Neural cell (in vitro differentiated cells): Measurements from ENCODE around the gene FIGNL2.

Experiments
- MXI1 ChIP-seq: fragments of 450-650 bp; conservative IDR thresholded peaks from 2 replicates; pipeline ENCODE4 v1.6.1; 2014; ENCODE audit warnings: antibody characterized with exemption, mild to moderate bottlenecking; ENCODE audit not compliant: poor library complexity, severe bottlenecking
- POLR2AphosphoS5 ChIP-seq: IDR thresholded peaks from 2 replicates; pipeline ENCODE4 v1.6.1; 2012
- TF ChIP-seq, protein P1 (sequence below): fragments of 450-650 bp; IDR thresholded peaks from 2 replicates; pipeline ENCODE4 v1.5.1; 2014; ENCODE audit warnings: antibody characterized with exemption, mild to moderate bottlenecking, moderate library complexity; ENCODE audit not compliant: poor library complexity, severe bottlenecking

DNA sequence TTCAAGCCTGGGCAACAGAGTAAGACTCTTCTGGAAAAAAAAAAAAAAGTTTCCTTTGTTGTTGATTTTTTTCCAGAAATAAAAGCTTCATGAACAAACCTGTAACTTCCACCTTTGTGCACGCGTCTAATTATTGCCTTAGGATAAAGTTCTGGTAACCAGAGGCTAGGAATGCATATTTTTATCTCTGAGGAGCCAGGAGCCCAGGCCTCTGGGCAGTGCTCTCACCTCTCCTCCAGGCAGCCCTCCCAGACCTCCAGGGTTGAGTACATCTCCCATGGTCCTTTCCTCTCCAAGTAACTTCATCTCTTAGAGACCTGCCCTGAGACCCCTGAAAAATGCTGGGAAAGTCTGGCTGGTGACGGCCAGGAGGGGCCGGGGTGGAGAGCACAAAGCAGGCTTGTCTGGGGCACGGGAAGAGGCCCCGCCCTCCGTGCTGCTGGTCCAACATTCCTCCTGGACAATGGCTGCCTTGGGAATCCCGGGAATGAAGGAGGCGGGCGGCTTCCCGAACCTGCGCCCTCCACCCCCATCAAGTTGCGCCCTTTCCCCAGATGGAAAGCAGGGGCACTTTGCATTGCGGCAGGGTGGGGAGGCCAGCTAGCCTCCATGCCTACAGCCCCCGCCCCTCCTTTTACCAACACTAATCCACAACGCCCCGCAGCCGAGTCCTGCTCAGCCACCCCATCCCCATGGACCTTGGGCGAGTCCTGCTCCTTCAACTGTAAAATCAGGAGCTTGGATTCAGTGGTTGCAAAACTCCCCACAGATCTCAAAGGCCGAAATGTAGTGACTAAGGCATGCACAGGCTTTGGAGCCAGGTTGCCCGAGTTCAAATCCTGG lies 7.3 kb upstream of the FIGNL2 start:
- TF ChIP-seq, protein P1, sequence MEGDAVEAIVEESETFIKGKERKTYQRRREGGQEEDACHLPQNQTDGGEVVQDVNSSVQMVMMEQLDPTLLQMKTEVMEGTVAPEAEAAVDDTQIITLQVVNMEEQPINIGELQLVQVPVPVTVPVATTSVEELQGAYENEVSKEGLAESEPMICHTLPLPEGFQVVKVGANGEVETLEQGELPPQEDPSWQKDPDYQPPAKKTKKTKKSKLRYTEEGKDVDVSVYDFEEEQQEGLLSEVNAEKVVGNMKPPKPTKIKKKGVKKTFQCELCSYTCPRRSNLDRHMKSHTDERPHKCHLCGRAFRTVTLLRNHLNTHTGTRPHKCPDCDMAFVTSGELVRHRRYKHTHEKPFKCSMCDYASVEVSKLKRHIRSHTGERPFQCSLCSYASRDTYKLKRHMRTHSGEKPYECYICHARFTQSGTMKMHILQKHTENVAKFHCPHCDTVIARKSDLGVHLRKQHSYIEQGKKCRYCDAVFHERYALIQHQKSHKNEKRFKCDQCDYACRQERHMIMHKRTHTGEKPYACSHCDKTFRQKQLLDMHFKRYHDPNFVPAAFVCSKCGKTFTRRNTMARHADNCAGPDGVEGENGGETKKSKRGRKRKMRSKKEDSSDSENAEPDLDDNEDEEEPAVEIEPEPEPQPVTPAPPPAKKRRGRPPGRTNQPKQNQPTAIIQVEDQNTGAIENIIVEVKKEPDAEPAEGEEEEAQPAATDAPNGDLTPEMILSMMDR = no peak
- TF ChIP-seq MXI1 (no peak), POLR2AphosphoS5 (no peak)
